Measurements from ENCODE around the gene RLBP1. TPM values are rescaled to one million over a fixed set of nuclear protein-coding genes. Genes with fewer than 3 reads are reported as not detected.

Gene RLBP1
- total RNA-seq, 1 experiment from 2014 or later, result not detected

DNA sequence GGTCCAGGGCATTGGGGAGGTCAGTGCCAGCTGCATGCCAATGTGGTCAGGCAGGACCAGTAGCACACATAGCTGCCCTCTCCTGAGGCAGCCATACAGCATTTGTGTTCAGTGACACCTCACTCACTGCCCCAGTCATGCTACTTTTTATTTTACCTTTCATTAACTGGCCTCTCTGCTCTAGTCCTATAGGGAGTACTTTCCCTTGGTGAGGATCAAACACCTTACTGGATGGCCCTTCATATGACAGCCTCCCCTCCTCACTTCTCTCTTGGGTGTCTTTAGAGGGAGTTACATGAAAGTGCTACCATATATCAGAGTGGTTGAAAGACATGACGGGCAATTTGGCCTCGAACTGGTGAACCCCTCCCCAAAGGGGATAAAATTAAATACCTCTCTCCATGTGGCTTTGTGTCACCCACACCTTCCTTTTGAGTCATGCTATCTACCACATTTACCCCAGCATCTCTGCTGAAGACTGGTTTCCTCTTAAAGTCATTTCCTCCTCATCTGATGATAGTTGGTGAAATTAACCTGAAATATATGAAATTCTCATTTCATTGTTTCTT is 17.6 kb downstream of the RLBP1 start:
- Mint-ChIP-seq H3K9me3 (no peaks in the 10 kb centered on the region), H3K27ac (no peak overlapping the region), H3K4me1 (peaks cover 35% of the 10 kb centered on the region), H3K36me3 (no peaks in the 10 kb centered on the region), H3K4me3 (no peak overlapping the region; the same call in 1 of the 2 replicates), H3K27me3 (ENCODE audit: low read depth) (no peaks in the 10 kb centered on the region; the same call in 1 of the 2 replicates)
- TF ChIP-seq, protein P1, sequence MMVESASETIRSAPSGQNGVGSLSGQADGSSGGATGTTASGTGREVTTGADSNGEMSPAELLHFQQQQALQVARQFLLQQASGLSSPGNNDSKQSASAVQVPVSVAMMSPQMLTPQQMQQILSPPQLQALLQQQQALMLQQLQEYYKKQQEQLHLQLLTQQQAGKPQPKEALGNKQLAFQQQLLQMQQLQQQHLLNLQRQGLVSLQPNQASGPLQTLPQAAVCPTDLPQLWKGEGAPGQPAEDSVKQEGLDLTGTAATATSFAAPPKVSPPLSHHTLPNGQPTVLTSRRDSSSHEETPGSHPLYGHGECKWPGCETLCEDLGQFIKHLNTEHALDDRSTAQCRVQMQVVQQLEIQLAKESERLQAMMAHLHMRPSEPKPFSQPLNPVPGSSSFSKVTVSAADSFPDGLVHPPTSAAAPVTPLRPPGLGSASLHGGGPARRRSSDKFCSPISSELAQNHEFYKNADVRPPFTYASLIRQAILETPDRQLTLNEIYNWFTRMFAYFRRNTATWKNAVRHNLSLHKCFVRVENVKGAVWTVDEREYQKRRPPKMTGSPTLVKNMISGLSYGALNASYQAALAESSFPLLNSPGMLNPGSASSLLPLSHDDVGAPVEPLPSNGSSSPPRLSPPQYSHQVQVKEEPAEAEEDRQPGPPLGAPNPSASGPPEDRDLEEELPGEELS (CRISPR knock-in tag; IDR thresholded peaks at IDR 0.05), result no peak
- TF ChIP-seq ZNF423 (CRISPR knock-in tag; IDR thresholded peaks at IDR 0.05) (no peak), ZNF317 (CRISPR knock-in tag; IDR thresholded peaks at IDR 0.05; ENCODE audit: borderline replicate concordance, low read depth) (no peak), MXD4 (CRISPR knock-in tag; IDR thresholded peaks at IDR 0.05; ENCODE audit: borderline replicate concordance) (no peak), EMX1 (CRISPR knock-in tag; IDR thresholded peaks at IDR 0.05) (no peak), CBFB (CRISPR knock-in tag; IDR thresholded peaks at IDR 0.05; ENCODE audit: low read depth) (no peak), SMAD3 (CRISPR knock-in tag; IDR thresholded peaks at IDR 0.05; ENCODE audit: borderline replicate concordance) (no peak), FOXJ3 (CRISPR knock-in tag; IDR thresholded peaks at IDR 0.05; ENCODE audit: borderline replicate concordance) (no peak), OVOL2 (CRISPR knock-in tag; IDR thresholded peaks at IDR 0.05; ENCODE audit: borderline replicate concordance) (no peak), NFE2L1 (CRISPR knock-in tag; IDR thresholded peaks at IDR 0.05) (no peak), CREM (CRISPR knock-in tag; IDR thresholded peaks at IDR 0.05) (no peak), MYBL2 (CRISPR knock-in tag; IDR thresholded peaks at IDR 0.05) (no peak), ZNF219 (CRISPR knock-in tag; IDR thresholded peaks at IDR 0.05; ENCODE audit: borderline replicate concordance) (no peak)
- TF ChIP-seq, protein P2, sequence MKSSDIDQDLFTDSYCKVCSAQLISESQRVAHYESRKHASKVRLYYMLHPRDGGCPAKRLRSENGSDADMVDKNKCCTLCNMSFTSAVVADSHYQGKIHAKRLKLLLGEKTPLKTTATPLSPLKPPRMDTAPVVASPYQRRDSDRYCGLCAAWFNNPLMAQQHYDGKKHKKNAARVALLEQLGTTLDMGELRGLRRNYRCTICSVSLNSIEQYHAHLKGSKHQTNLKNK (CRISPR knock-in tag; IDR thresholded peaks at IDR 0.05), result no peak
- TF ChIP-seq, protein P3, sequence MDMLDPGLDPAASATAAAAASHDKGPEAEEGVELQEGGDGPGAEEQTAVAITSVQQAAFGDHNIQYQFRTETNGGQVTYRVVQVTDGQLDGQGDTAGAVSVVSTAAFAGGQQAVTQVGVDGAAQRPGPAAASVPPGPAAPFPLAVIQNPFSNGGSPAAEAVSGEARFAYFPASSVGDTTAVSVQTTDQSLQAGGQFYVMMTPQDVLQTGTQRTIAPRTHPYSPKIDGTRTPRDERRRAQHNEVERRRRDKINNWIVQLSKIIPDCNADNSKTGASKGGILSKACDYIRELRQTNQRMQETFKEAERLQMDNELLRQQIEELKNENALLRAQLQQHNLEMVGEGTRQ (CRISPR knock-in tag; IDR thresholded peaks at IDR 0.05), result no peak
- TF ChIP-seq, protein P4, sequence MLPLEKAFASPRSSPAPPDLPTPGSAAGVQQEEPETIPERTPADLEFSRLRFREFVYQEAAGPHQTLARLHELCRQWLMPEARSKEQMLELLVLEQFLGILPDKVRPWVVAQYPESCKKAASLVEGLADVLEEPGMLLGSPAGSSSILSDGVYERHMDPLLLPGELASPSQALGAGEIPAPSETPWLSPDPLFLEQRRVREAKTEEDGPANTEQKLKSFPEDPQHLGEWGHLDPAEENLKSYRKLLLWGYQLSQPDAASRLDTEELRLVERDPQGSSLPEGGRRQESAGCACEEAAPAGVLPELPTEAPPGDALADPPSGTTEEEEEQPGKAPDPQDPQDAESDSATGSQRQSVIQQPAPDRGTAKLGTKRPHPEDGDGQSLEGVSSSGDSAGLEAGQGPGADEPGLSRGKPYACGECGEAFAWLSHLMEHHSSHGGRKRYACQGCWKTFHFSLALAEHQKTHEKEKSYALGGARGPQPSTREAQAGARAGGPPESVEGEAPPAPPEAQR (CRISPR knock-in tag; IDR thresholded peaks at IDR 0.05), result no peak
- TF ChIP-seq, protein P5, sequence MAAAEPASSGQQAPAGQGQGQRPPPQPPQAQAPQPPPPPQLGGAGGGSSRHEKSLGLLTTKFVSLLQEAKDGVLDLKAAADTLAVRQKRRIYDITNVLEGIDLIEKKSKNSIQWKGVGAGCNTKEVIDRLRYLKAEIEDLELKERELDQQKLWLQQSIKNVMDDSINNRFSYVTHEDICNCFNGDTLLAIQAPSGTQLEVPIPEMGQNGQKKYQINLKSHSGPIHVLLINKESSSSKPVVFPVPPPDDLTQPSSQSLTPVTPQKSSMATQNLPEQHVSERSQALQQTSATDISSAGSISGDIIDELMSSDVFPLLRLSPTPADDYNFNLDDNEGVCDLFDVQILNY (CRISPR knock-in tag; IDR thresholded peaks at IDR 0.05), result no peak
- TF ChIP-seq, protein P6, sequence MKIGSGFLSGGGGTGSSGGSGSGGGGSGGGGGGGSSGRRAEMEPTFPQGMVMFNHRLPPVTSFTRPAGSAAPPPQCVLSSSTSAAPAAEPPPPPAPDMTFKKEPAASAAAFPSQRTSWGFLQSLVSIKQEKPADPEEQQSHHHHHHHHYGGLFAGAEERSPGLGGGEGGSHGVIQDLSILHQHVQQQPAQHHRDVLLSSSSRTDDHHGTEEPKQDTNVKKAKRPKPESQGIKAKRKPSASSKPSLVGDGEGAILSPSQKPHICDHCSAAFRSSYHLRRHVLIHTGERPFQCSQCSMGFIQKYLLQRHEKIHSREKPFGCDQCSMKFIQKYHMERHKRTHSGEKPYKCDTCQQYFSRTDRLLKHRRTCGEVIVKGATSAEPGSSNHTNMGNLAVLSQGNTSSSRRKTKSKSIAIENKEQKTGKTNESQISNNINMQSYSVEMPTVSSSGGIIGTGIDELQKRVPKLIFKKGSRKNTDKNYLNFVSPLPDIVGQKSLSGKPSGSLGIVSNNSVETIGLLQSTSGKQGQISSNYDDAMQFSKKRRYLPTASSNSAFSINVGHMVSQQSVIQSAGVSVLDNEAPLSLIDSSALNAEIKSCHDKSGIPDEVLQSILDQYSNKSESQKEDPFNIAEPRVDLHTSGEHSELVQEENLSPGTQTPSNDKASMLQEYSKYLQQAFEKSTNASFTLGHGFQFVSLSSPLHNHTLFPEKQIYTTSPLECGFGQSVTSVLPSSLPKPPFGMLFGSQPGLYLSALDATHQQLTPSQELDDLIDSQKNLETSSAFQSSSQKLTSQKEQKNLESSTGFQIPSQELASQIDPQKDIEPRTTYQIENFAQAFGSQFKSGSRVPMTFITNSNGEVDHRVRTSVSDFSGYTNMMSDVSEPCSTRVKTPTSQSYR (CRISPR knock-in tag; IDR thresholded peaks at IDR 0.05), result no peak
- TF ChIP-seq, protein P7, sequence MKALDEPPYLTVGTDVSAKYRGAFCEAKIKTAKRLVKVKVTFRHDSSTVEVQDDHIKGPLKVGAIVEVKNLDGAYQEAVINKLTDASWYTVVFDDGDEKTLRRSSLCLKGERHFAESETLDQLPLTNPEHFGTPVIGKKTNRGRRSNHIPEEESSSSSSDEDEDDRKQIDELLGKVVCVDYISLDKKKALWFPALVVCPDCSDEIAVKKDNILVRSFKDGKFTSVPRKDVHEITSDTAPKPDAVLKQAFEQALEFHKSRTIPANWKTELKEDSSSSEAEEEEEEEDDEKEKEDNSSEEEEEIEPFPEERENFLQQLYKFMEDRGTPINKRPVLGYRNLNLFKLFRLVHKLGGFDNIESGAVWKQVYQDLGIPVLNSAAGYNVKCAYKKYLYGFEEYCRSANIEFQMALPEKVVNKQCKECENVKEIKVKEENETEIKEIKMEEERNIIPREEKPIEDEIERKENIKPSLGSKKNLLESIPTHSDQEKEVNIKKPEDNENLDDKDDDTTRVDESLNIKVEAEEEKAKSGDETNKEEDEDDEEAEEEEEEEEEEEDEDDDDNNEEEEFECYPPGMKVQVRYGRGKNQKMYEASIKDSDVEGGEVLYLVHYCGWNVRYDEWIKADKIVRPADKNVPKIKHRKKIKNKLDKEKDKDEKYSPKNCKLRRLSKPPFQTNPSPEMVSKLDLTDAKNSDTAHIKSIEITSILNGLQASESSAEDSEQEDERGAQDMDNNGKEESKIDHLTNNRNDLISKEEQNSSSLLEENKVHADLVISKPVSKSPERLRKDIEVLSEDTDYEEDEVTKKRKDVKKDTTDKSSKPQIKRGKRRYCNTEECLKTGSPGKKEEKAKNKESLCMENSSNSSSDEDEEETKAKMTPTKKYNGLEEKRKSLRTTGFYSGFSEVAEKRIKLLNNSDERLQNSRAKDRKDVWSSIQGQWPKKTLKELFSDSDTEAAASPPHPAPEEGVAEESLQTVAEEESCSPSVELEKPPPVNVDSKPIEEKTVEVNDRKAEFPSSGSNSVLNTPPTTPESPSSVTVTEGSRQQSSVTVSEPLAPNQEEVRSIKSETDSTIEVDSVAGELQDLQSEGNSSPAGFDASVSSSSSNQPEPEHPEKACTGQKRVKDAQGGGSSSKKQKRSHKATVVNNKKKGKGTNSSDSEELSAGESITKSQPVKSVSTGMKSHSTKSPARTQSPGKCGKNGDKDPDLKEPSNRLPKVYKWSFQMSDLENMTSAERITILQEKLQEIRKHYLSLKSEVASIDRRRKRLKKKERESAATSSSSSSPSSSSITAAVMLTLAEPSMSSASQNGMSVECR (CRISPR knock-in tag; IDR thresholded peaks at IDR 0.05; ENCODE audit: borderline replicate concordance), result no peak
- DNase-seq (ENCODE audit: low spot score) (no peak), ATAC-seq (no peak)
- CTCF ChIA-PET, result interaction anchor here (1.1 to 1.3 kb wide), 3 partner anchors 26 to 40 kb away, joined by 4 to 6 read pairs (median 4); partner anchors contain the start of gene FANCI
- POLR2A ChIA-PET, result no interaction called here
